Retinal pigment epithelial cell (primary cell): ENCODE measurements around the gene HAUS7.

ENCODE experiments used
- DNase-seq: peaks from one replicate; pipeline ENCODE4 v3.0.0-alpha.2; 2010; ENCODE audit warnings: low read depth
- H3K4me3 ChIP-seq: 2 replicates; pipeline ENCODE4 v1.5.1; 2011; ENCODE audit warnings: mild to moderate bottlenecking, low read length, control low read depth, moderate library complexity
- TF ChIP-seq, protein P1 (sequence below): conservative IDR thresholded peaks from 2 replicates; pipeline ENCODE4 v1.5.1; 2011; ENCODE audit warnings: low read depth, low read length, control low read depth, inconsistent platforms

HAUS7 gene

DNA sequence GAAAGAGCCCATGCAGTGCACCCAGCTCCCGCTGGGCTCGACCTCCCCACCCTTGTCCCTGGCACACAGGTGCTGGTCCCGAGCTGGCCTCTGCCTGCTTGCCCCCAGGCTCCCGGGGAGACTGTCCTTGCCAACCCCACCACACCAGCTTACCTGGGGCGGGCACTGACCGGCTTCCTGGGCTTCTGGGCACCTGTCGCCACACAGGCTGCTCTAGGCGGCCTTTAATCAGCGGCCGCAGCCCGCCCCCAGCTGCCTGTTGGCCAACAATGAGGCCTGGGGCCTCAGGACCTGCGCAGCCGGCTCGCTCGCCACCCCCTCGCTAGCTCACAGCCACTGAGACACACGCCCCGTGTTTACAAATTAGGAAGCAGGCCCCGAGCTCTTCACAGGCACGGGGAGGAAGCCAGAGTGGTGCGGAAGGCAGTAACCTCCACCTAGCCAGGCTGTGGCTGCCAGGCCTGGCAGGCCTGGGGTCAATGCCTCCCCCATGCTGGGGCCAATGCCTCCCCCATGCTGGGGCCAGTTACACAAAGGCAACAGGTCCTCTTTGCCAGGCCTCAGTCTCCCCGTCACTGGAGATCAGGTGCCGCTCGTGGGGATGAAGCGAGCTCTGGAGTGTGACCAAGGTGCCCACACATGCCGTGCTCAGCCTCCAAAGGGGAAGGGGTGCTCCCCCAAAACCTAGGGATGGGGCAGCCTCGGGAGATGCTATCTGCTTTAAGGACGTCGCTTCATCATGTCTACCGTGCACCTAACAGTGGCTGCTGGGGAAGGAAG, 24.3 kb downstream of the HAUS7 start, which contains the start of gene TREX2:
Gene TREX2 (minus strand): TSS at position 201 of the 780 bp plus-strand sequence. CDS start 626 bp downstream, outside the sequence.
- no peak within 1 kb of the TSS for H3K4me3 ChIP-seq
- no peak for DNase-seq
- TF ChIP-seq, protein P1, sequence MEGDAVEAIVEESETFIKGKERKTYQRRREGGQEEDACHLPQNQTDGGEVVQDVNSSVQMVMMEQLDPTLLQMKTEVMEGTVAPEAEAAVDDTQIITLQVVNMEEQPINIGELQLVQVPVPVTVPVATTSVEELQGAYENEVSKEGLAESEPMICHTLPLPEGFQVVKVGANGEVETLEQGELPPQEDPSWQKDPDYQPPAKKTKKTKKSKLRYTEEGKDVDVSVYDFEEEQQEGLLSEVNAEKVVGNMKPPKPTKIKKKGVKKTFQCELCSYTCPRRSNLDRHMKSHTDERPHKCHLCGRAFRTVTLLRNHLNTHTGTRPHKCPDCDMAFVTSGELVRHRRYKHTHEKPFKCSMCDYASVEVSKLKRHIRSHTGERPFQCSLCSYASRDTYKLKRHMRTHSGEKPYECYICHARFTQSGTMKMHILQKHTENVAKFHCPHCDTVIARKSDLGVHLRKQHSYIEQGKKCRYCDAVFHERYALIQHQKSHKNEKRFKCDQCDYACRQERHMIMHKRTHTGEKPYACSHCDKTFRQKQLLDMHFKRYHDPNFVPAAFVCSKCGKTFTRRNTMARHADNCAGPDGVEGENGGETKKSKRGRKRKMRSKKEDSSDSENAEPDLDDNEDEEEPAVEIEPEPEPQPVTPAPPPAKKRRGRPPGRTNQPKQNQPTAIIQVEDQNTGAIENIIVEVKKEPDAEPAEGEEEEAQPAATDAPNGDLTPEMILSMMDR: no peak

DNA sequence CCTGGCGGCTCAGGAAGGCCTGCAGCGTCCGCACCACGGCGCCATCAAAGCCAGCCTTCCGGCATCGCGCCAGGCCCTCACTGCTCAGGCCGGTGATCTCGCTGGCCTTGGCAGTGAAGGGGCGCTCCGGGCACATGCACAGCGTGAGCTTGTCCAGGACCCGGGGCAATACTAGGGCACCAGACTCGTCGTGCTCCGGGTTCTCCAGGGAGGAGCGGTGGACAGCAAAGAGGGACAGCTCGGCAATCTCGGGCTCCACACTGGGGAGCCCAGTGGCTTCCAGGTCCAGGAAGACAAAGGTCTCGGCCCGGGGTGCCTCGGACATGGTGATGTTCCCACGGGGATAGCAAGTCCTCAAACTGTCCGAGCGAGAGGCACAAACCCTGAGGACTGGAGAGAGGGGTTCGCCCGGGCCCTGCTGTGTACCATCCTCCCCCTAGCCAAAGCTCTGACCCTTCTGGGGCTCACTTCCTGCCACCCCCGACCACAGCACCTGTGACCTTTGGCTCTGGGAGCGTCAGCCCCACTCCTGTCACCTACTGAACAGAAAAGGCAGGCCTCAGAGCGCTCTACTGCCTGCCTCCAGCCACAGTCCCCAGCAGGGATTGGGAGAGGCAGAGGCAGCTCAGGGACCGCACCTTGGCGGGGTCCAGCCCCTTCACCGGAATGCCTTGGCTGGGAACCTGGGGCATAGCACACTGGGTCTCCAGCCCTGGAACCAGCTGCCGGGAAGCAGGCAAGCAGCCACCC, 25.1 kb downstream of the HAUS7 start:
- TF ChIP-seq, protein P1: no peak
- H3K4me3 ChIP-seq: no peak overlapping the region
- no peak for DNase-seq

DNA sequence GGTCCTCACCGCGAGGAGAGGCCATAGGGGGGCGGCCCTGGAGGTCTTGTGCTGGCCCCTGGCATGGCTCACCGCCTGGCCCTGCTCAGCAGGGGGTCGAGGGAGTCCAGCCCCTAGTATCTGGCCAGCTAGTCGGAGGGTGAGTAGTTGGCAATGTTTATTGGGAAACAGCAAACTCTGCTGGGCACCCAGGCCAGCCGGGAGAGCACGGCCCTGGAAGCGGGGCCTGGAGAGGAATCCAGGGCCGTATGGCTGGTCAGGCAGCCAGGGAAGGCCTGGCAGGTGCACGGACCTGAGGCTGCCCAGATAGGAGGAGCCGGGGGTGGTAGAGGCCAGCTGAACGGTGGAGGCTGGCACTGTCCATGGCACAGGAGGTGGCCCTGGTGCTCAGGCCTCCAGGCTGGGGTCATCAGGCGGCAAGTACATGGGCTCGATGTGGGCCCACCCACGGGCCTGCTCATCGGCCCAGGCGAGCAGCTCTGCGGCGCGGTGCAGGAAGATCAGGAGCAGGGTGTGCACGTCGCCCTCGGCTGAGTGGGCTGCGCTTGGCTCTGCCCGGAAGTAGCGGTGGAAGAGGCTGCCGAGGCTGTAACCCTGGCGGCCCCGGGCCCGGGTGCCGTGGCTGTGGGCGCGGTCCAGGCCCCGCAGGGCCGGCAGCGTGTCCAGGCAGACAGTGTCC, 25.9 kb downstream of the HAUS7 start:
- TF ChIP-seq, protein P1: no peak
- DNase-seq: no peak
- H3K4me3 ChIP-seq: no peak overlapping the region

DNA sequence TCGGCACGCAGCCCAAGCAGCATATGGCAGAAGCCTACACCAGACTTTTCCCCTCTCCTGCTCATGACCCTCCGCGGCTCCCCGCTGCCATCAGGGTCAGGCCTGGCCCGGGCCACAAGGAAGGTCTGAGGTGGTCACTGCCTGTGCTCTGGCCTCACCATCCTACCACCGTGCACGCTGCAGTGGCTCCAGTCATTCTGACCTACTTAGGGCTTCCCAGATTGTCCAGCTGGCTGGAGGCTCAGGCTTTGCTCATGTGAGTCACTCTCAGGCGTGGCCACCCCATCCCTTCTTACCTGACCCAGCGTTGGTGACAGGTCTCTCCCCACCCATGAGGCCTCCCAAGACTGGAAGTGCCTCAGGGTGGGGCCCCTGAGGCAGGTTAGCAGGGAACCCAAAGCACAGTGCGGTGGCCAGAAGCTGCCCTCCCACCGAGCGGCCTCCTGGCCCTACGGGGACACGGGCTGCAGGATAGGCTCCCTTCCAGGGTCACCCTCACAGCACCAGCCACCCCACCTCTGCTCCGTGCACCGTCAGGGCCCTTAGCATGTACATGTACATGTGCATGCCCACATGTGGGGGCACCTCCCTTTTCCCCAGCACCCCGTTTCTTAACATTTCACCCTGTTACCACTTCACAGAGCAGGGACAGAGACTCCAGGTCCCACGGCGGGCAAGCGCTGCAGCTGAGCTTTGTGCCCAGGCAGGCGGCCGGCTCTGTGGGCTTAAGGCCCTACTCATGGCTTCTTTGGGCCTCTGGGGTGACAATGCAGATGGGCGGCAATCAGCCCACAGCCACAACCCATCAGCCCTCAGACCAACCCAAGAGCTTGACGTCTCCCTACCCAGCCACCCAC, 26.7 kb downstream of the HAUS7 start:
- H3K4me3 ChIP-seq: no peak overlapping the region
- no peak for DNase-seq
- TF ChIP-seq, protein P1: no peak

DNA sequence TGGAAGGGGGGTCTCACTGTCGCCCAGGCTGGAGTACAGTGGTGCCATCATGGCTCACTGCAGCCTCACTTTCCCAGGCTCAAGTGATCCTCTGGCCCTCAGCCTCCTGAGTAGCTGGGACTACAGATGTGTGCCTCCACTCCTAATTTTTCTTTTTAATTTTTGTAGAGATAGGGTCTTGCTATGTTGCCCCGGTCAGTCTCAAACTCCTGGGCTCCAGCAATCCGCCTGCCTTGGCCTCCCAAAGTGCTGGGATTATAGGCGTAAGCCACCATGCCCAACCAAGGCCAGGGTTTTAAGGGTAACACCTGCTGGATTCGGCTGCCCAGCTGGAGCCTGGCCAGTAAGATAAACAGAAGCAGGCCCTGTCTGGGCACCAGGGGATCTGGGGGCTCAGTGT, 27.9 kb downstream of the HAUS7 start:
- H3K4me3 ChIP-seq: no peak overlapping the region
- DNase-seq: no peak
- TF ChIP-seq, protein P1: no peak

DNA sequence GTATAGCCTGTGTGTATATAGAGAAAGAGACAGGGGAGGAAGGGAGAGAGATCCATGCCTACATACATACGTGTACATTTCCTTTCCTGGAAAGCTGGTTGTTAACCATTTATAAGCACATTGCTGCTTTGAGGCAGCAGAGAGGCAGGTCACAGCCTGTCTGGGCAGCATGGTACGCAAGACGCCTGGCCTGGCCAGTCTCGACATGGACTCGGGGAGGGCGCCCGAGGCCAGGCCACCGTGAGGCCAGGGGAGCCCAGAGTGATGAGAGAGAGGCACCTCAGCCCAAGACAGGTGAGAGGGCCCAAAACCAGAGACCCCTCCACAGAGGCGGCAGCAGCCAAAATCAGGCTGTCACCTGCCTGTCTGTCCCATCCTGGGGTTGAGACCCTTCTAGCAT, 28.4 kb downstream of the HAUS7 start:
- H3K4me3 ChIP-seq: no peak overlapping the region
- TF ChIP-seq, protein P1: no peak

More for the DNA sequence above, 28.4 kb downstream of the HAUS7 start:
- no peak for DNase-seq
